HG03139 (cell line): ENCODE results near the gene ZNF473.
"Not testable (repeated sequence)": the region's sequence is repeated elsewhere in the genome, so short reads cannot be mapped to it uniquely, and the experiment has no call there.

ENCODE experiments used
- ATAC-seq: cut with Tn5 transposase; IDR thresholded peaks from one replicate; pipeline ENCODE4 v1.9.1; 2021; ENCODE audit not compliant: unreplicated experiment

Gene ZNF473

DNA sequence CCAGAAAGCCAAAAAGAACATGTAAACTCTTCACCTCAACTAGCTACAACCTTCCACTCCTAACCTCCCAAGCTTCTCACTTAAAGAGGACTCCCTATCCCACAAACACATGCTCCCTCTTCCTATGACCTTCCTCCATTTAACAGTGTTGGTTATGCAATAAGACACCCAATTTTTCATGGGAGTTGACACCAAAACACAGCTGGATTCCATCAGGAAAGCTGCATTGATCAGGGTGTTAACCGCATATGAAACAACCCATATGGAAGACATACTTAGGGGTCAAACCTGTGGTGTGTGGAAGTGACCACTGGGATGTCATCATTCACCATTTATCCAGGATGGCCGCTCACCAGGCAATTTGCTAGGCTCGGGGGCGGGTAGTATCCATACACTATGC, 21.9 kb downstream of the ZNF473 start:
- ATAC-seq, result no peak

GRCh38 chr19:50050406-50051227, 24.8 kb downstream of the ZNF473 start:
- ATAC-seq, result no peak

- ATAC-seq, result not testable (repeated sequence)
Observed at GRCh38 chr19:50051228-50051895, 25.6 kb downstream of the ZNF473 start.

- ATAC-seq, result no peak
Observed at GRCh38 chr19:50051964-50052363, 26.2 kb downstream of the ZNF473 start.

GRCh38 chr19:50053119-50053518, 27.3 kb downstream of the ZNF473 start:
- ATAC-seq, result no peak

DNA sequence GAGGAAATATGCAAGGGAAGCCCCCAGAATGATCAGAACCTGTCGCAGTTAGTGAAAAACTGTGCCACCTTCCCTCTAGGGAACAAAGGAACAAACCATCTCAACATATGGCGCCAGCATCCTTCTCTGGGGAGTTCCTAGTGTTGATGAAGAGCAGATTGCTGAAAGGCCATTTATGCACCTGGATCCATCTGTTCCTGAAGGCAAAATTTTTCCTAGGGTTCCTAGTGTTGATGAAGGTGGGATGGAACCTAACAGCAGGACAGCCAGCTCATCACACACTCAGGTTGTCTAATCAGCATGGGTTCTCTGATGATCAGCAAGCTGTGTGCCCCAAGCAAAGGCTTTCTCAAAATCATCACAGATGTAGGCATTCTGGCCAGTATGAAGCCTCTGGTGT, 32.6 kb downstream of the ZNF473 start:
- ATAC-seq, result no peak

GRCh38 chr19:50059045-50059444, 33.2 kb downstream of the ZNF473 start:
- no peak for ATAC-seq

- ATAC-seq, result no peak
Observed at GRCh38 chr19:50060107-50060506, 34.3 kb downstream of the ZNF473 start.

DNA sequence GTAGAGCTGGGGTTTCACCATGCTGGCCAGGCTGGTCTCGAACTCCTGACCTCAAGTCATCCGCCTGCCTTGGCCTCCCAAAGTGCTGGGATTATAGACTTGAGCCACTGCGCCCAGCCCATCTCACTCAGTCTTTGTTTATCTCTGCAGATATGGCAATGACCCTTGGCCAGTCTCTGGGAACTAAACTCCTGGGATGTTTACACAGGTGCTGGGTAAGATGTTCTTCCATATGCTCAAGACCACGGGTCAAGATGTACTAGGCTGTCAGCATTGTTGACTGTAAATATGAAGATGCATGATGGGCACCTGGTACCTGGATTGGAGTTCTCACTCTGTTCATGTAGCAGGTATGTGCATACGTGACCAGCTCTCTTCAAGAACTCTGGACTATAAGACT, 35.8 kb downstream of the ZNF473 start:
- no peak for ATAC-seq

- no peak for ATAC-seq
Observed at GRCh38 chr19:50065938-50066337, 40.1 kb downstream of the ZNF473 start.

DNA sequence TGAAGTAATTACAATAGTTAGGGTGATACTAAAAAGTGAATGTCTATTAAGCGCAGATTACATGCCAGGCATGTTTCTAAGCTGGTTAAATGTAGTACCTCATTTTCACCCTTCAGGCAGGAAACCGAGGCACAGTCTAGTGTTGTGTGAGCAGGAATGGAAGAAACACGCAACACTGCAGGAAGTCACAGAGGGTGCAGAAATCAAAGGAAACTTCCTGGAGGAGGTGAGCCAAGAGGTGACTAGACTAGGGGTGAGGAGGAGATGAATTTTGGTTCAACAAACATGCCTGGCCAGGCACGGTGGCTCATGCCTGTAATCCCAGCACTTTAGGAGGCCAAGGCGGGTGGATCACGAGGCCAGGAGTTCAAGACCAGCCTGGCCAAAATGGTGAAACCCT, 41.8 kb downstream of the ZNF473 start:
- no peak for ATAC-seq

DNA sequence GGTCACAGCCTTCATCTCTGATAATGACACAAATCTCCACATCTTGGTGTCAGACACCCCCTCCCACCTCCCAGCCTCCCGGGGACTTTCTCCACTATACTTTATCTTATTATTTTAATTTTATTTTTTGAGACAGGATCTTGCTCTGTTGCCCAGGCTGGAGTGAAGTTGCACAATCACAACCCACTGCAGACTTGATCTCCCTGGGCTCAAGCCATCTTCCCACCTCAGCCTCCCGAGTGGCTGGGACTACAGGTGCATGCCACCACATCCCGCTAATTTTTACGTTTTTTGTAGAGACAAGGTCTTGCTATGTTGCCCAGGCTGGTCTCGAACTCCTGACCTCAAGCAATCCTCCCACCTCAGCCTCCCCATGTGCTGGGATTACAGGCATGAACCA, 42.6 kb downstream of the ZNF473 start:
- ATAC-seq, result not testable (repeated sequence)

DNA sequence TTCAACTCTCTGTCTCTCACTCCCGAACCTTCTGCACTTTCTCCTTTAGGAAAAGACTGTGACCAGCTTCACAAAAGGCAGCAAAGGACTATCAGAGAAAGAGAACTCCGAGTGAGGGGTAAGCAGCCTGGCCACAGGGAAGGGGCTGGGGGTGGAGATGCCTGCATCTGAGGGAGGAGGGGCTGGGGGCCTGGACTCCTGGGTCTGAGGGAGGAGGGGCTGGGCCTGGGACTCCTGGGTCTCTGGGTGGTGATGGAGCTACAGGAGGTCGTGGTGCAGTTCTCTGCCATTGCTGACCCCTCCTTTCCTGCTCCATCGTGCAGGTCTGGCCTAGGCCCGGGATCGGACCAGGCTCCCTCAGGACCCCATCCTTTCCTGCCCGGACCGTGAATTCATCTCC, 49.3 kb downstream of the ZNF473 start:
- not testable (repeated sequence) for ATAC-seq

GRCh38 chr19:50075644-50076372, 50.0 kb downstream of the ZNF473 start:
- ATAC-seq, result not testable (repeated sequence)

- ATAC-seq, result not testable (repeated sequence)
Observed at GRCh38 chr19:50076581-50077355, 51.0 kb downstream of the ZNF473 start.

- ATAC-seq, result not testable (repeated sequence)
Observed at GRCh38 chr19:50079014-50079413, 53.2 kb downstream of the ZNF473 start.

DNA sequence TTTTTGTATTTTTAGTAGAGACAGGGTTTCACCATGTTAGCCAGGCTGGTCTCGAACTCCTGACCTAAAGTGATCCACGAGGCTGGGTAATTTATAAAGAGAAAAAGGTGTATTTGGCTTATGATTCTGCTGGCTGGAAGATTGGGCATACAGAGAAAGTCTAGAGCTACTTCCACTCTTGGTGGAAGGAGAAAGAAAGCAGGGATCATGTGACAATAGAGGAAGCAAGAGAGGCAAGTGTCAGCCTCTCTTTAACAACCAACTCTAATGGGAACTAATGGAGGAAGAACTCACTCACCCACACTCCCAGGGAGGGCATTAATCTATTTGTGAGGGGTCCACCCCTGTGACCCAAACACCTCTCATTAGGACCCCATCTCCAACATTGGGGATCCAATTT, 58.6 kb downstream of the ZNF473 start:
- not testable (repeated sequence) for ATAC-seq

DNA sequence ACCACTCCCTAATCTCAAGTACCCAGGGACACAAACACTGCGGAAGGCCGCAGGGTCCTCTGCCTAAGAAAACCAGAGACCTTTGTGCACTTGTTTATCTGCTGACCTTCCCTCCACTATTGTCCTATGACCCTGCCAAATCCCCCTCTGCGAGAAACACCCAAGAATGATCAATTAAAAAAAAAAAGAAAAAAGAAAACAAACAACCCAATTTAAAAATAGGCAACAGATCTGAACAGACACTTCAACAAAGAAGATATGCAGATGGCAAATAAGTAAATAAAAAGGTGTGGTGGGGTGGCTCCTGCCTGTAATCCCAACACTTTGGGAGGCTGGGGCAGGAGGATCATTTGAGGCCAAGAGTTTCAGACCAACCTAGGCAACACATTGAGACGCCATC, 61.3 kb downstream of the ZNF473 start:
- ATAC-seq, result not testable (repeated sequence)

- not testable (repeated sequence) for ATAC-seq
Observed at GRCh38 chr19:50090706-50091105, 64.9 kb downstream of the ZNF473 start.

DNA sequence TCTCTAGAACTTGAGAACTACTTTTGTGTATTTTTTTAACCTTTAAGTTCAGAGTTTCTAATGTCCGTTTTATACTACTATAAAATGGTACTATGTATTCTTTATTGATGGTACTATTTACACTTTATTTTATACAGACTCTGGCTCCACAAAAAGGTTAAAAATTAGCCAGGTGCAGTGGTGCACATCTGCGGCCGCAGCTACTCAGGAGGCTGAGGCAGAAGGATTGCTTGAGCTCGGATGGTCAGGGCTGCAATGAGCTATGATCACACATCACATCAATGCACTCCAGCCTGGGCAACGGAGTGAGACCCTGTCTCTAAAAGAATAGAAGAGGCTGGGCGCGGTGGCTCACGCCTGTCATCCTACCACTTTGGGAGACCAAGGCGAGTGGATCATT, 66.0 kb downstream of the ZNF473 start:
- ATAC-seq, result not testable (repeated sequence)

GRCh38 chr19:50092597-50092996, 66.8 kb downstream of the ZNF473 start:
- ATAC-seq, result not testable (repeated sequence)
